Measurements from ENCODE around the gene GPR78. TPM values are rescaled to one million over a fixed set of nuclear protein-coding genes. Genes with fewer than 3 reads are reported as not detected.

Gene GPR78
- total RNA-seq, 1 donor from 2014 or later = 23.1 TPM

- Histone ChIP-seq H3K27ac (no peak overlapping the region), H3K36me3 (no peaks in the 10 kb centered on the region), H3K4me3 (no peak overlapping the region), H3K9me3 (no peaks in the 10 kb centered on the region), H3K4me1 (peaks cover 18% of the 10 kb centered on the region), H3K27me3 (no peaks in the 10 kb centered on the region)
- no peak for DNase-seq (ENCODE audit: extremely low spot score in 2 of 2)
- TF ChIP-seq POLR2A (IDR thresholded peaks at IDR 0.05) (no peak), POLR2AphosphoS5 (IDR thresholded peaks at IDR 0.05; ENCODE audit: insufficient read depth in 1 of 2, low read depth in 1 of 2) (no peak), CTCF (IDR thresholded peaks at IDR 0.05) (no peak)
- intact Hi-C loops (cut with DNase I) = no loop called here
These were observed 10.9 kb downstream of the GPR78 start for GRCh38 chr4:8591114-8591513.

- TF ChIP-seq CTCF (IDR thresholded peaks at IDR 0.05) (no peak), POLR2A (IDR thresholded peaks at IDR 0.05) (no peak), POLR2AphosphoS5 (IDR thresholded peaks at IDR 0.05; ENCODE audit: insufficient read depth in 1 of 2, low read depth in 1 of 2) (no peak)
- H3K4me1 ChIP-seq = peaks cover 18% of the 10 kb centered on the region
- H3K4me3 ChIP-seq = no peak overlapping the region
- DNase-seq (ENCODE audit: extremely low spot score in 2 of 2) = no peak
- no peaks in the 10 kb centered on the region for H3K9me3 ChIP-seq
- intact Hi-C loops (cut with DNase I) = no loop called here
- peak overlapping the region; percentile 65 for H3K27ac ChIP-seq
- H3K27me3 ChIP-seq = no peaks in the 10 kb centered on the region
- H3K36me3 ChIP-seq = no peaks in the 10 kb centered on the region
These were observed 11.6 kb downstream of the GPR78 start for GRCh38 chr4:8591626-8592365.

GRCh38 chr4:8592366-8593263 lies 12.4 kb downstream of the GPR78 start, which contains the start of gene CPZ:
CPZ (plus strand) TSS chr4:8592765; CDS start chr4:8592834, 69 bp downstream.
- peak within 1 kb of the TSS; percentile 65 for H3K27ac ChIP-seq
- H3K4me3 ChIP-seq = peak within 1 kb of the TSS; percentile 41 to 42
- no peaks in the 10 kb centered on the region for H3K36me3 ChIP-seq
- H3K9me3 ChIP-seq = no peaks in the 10 kb centered on the region
- no peaks in the 10 kb centered on the region for H3K27me3 ChIP-seq
- intact Hi-C loops (cut with DNase I) = no loop called here
- no peak for TF ChIP-seq CTCF (IDR thresholded peaks at IDR 0.05)
- TF ChIP-seq POLR2AphosphoS5 (IDR thresholded peaks at IDR 0.05; ENCODE audit: insufficient read depth in 1 of 2, low read depth in 1 of 2) = peak in 1 of 2 donors; percentile 36
- TF ChIP-seq POLR2A (IDR thresholded peaks at IDR 0.05) = peak in 1 of 2 donors; percentile 24
- DNase-seq (ENCODE audit: extremely low spot score in 2 of 2) = no peak
- H3K4me1 ChIP-seq = peaks cover 18% of the 10 kb centered on the region

- no peaks in the 10 kb centered on the region for H3K27me3 ChIP-seq
- H3K27ac ChIP-seq = peak overlapping the region; percentile 65
- no peak for DNase-seq (ENCODE audit: extremely low spot score in 2 of 2)
- intact Hi-C loops (cut with DNase I) = loop anchor here (2.0 kb wide), 1 partner anchor 125 kb away; no protein-coding TSS in a partner anchor
- peaks cover 24% of the 10 kb centered on the region for H3K4me1 ChIP-seq
- H3K36me3 ChIP-seq = no peaks in the 10 kb centered on the region
- H3K9me3 ChIP-seq = no peaks in the 10 kb centered on the region
- peak overlapping the region; percentile 41 to 42 for H3K4me3 ChIP-seq
- no peak for TF ChIP-seq CTCF (IDR thresholded peaks at IDR 0.05)
- no peak for TF ChIP-seq POLR2AphosphoS5 (IDR thresholded peaks at IDR 0.05; ENCODE audit: insufficient read depth in 1 of 2, low read depth in 1 of 2)
- no peak for TF ChIP-seq POLR2A (IDR thresholded peaks at IDR 0.05)
These were observed 13.3 kb downstream of the GPR78 start for GRCh38 chr4:8593264-8594096.
